OCI-M1 (cell line): Measurements from ENCODE around the gene MYO1A.
"Not testable (repeated sequence)": the region's sequence is repeated elsewhere in the genome, so short reads cannot be mapped to it uniquely, and the experiment has no call there.

Experiments used
- DNase-seq: peaks from one replicate; lab custom pipeline; 2025; lab: John Stamatoyannopoulos, UW

Gene MYO1A

GRCh38 chr12:57087010-57087690 is 37.2 kb upstream of the MYO1A start:
- DNase-seq, result peak; percentile 85

- DNase-seq, result peak; percentile 82
Observed at GRCh38 chr12:57086493-57087009, 36.6 kb upstream of the MYO1A start.

- DNase-seq, result peak; percentile 84
Observed at GRCh38 chr12:57085999-57086492, 36.1 kb upstream of the MYO1A start.

GRCh38 chr12:57080855-57081254 is 30.9 kb upstream of the MYO1A start:
- peak; percentile 23 for DNase-seq

- no peak for DNase-seq
Observed at GRCh38 chr12:57079821-57080220, 29.9 kb upstream of the MYO1A start.

GRCh38 chr12:57078519-57079404 is 28.8 kb upstream of the MYO1A start, which contains the start of gene NEMP1:
Gene NEMP1, minus strand, starts transcription at chr12:57078791. Its CDS starts 46 bp downstream, at chr12:57078745.
- DNase-seq, result peak; percentile 100

- not testable (repeated sequence) for DNase-seq
Observed at GRCh38 chr12:57073566-57074450, 23.9 kb upstream of the MYO1A start.

- DNase-seq, result no peak
Observed at GRCh38 chr12:57072661-57073060, 22.7 kb upstream of the MYO1A start.

GRCh38 chr12:57069523-57069922 is 19.6 kb upstream of the MYO1A start:
- DNase-seq, result peak; percentile 89

- no peak for DNase-seq
Observed at GRCh38 chr12:57066245-57066644, 16.3 kb upstream of the MYO1A start.

GRCh38 chr12:57063991-57064685 is 14.2 kb upstream of the MYO1A start:
- DNase-seq, result peak; percentile 27

- DNase-seq, result no peak
Observed at GRCh38 chr12:57058454-57058853, 8.5 kb upstream of the MYO1A start.

- DNase-seq, result no peak
Observed at GRCh38 chr12:57057067-57057751, 7.3 kb upstream of the MYO1A start.

GRCh38 chr12:57055824-57056223 is 5.9 kb upstream of the MYO1A start:
- peak; percentile 25 for DNase-seq

GRCh38 chr12:57053901-57054300 is 4.0 kb upstream of the MYO1A start:
- DNase-seq, result not testable (repeated sequence)

GRCh38 chr12:57053146-57053545 is 3.2 kb upstream of the MYO1A start:
- not testable (repeated sequence) for DNase-seq

GRCh38 chr12:57051011-57051410 is 1.1 kb upstream of the MYO1A start:
- no peak for DNase-seq

GRCh38 chr12:57049119-57049446 is 846 bp downstream of the MYO1A start:
- no peak for DNase-seq

GRCh38 chr12:57048423-57049118 is 1.4 kb downstream of the MYO1A start:
- no peak for DNase-seq

- DNase-seq, result no peak
Observed at GRCh38 chr12:57047981-57048380, 1.9 kb downstream of the MYO1A start.
